Measurements from ENCODE around the gene CLMN.

Gene CLMN

GRCh38 chr14:95353664-95354063 is 34.0 kb upstream of the CLMN start:
- no peak for DNase-seq (ENCODE audit: low read depth in 1 of 2, low spot score in 1 of 2)
- Histone ChIP-seq H3K4me3 (replicated peaks; ENCODE audit: insufficient read depth, low read length) (no peak overlapping the region), H3K27me3 (ENCODE audit: insufficient read depth, poor library complexity, severe bottlenecking) (no peaks in the 10 kb centered on the region), H3K27ac (replicated peaks) (no peak overlapping the region)
- TF ChIP-seq SPI1 (IDR thresholded peaks at IDR 0.05; ENCODE audit: borderline replicate concordance, low read depth) (no peak), REST (IDR thresholded peaks at IDR 0.05; ENCODE audit: insufficient replicate concordance, low read depth) (no peak), POLR2AphosphoS5 (IDR thresholded peaks at IDR 0.05; ENCODE audit: low read depth) (no peak), CTCF (IDR thresholded peaks at IDR 0.05; ENCODE audit: insufficient read depth, low read length) (no peak), GABPA (IDR thresholded peaks at IDR 0.05; ENCODE audit: low read depth) (no peak)

GRCh38 chr14:95353007-95353406 is 33.3 kb upstream of the CLMN start:
- TF ChIP-seq GABPA (IDR thresholded peaks at IDR 0.05; ENCODE audit: low read depth) (no peak), CTCF (IDR thresholded peaks at IDR 0.05; ENCODE audit: insufficient read depth, low read length) (no peak), REST (IDR thresholded peaks at IDR 0.05; ENCODE audit: insufficient replicate concordance, low read depth) (no peak), POLR2AphosphoS5 (IDR thresholded peaks at IDR 0.05; ENCODE audit: low read depth) (no peak), SPI1 (IDR thresholded peaks at IDR 0.05; ENCODE audit: borderline replicate concordance, low read depth) (no peak)
- no peak overlapping the region for H3K27ac ChIP-seq (replicated peaks)

GRCh38 chr14:95352481-95352880 is 32.8 kb upstream of the CLMN start:
- Histone ChIP-seq H3K27ac (replicated peaks) (no peak overlapping the region), H3K27me3 (ENCODE audit: insufficient read depth, poor library complexity, severe bottlenecking) (no peaks in the 10 kb centered on the region), H3K4me3 (replicated peaks; ENCODE audit: insufficient read depth, low read length) (no peak overlapping the region)
- TF ChIP-seq SPI1 (IDR thresholded peaks at IDR 0.05; ENCODE audit: borderline replicate concordance, low read depth) (no peak), CTCF (IDR thresholded peaks at IDR 0.05; ENCODE audit: insufficient read depth, low read length) (no peak), REST (IDR thresholded peaks at IDR 0.05; ENCODE audit: insufficient replicate concordance, low read depth) (no peak), POLR2AphosphoS5 (IDR thresholded peaks at IDR 0.05; ENCODE audit: low read depth) (no peak)
- DNase-seq (ENCODE audit: low read depth in 1 of 2, low spot score in 1 of 2): no peak

More at GRCh38 chr14:95353007-95353406, 33.3 kb upstream of the CLMN start:
- Histone ChIP-seq H3K27me3 (ENCODE audit: insufficient read depth, poor library complexity, severe bottlenecking) (no peaks in the 10 kb centered on the region), H3K4me3 (replicated peaks; ENCODE audit: insufficient read depth, low read length) (no peak overlapping the region)
- DNase-seq (ENCODE audit: low read depth in 1 of 2, low spot score in 1 of 2): no peak
